Esophagus squamous epithelium (tissue), 5 donors: ENCODE data around the gene CDHR5. TPM values are rescaled to one million over a fixed set of nuclear protein-coding genes. Genes with fewer than 3 reads are reported as not detected.

ENCODE experiments used
- DNase-seq: peaks from one replicate; lab custom pipeline; 2025; lab: John Stamatoyannopoulos, UW
- H3K27ac ChIP-seq, 4 donors: fragments of 200-600 bp; sonication (generic); one replicate each; pipeline ENCODE4 v1.5.1; 2016 to 2019; ENCODE audit warnings: mild to moderate bottlenecking in 1 of 4
- H3K27me3 ChIP-seq, 4 donors: fragments of 200-600 bp; sonication (generic); 1 replicate in 3 of 4; 2 replicates in 1 of 4; pipeline versions ENCODE4 v1.5.1 to v1.6.0; 2017 to 2021; ENCODE audit warnings: antibody characterized with exemption in 1 of 4
- H3K36me3 ChIP-seq, 3 donors: fragments of 200-600 bp; sonication (generic); one replicate each; pipeline ENCODE4 v1.5.1; 2016 to 2019
- H3K4me1 ChIP-seq, 3 donors: fragments of 200-600 bp; sonication (generic); one replicate each; pipeline ENCODE4 v1.5.1; 2017 to 2019
- H3K4me3 ChIP-seq, 4 donors: fragments of 200-600 bp; sonication (generic); 1 replicate in 3 of 4; 2 replicates in 1 of 4; pipeline ENCODE4 v1.5.1; 2016 to 2019; ENCODE audit warnings: mild to moderate bottlenecking in 2 of 4, moderate library complexity in 1 of 4
- H3K9me3 ChIP-seq, 3 donors: fragments of 200-600 bp; sonication (generic); one replicate each; pipeline ENCODE4 v1.5.1; 2016 to 2019
- CTCF ChIP-seq, 6 experiments: fragments of 450-650 bp in 4 of 6; fragments of 200-600 bp in 2 of 6; sonication (generic) in 2 of 6; IDR thresholded peaks; one replicate each; pipeline ENCODE4 v1.5.1; 2016 to 2019; ENCODE audit warnings: antibody characterized with exemption in 6 of 6, mild to moderate bottlenecking in 4 of 6, moderate library complexity in 4 of 6
- POLR2A ChIP-seq, 4 donors: fragments of 450-650 bp; IDR thresholded peaks; one replicate each; pipeline ENCODE4 v1.6.1; 2017; ENCODE audit warnings: antibody characterized with exemption in 4 of 4, mild to moderate bottlenecking in 4 of 4, moderate library complexity in 3 of 4
- WGBS, 2 donors: methylation state at CpG; one replicate each; pipeline ENCODE4 v1.1.5; 2018; 5-methylcytosine and 5-hydroxymethylcytosine counted together
- intact Hi-C: fragments of 100-400 bp; cut with DNase I; formaldehyde crosslinking; loops from one replicate; pipeline ENCODE4 v1.15.0; 2022
- total RNA-seq, 4 donors: library from RNA; depleted of rRNA; stranded (reverse); fragments of >200 nt; gene quantifications; one replicate each; pipeline ENCODE4 v1.1.0, GENCODE V29; 2016
- donor health status: DM: yes; HTN: yes; CAD: no.

CDHR5 gene
- total RNA-seq, 4 donors from 2014 or later = not detected

DNA sequence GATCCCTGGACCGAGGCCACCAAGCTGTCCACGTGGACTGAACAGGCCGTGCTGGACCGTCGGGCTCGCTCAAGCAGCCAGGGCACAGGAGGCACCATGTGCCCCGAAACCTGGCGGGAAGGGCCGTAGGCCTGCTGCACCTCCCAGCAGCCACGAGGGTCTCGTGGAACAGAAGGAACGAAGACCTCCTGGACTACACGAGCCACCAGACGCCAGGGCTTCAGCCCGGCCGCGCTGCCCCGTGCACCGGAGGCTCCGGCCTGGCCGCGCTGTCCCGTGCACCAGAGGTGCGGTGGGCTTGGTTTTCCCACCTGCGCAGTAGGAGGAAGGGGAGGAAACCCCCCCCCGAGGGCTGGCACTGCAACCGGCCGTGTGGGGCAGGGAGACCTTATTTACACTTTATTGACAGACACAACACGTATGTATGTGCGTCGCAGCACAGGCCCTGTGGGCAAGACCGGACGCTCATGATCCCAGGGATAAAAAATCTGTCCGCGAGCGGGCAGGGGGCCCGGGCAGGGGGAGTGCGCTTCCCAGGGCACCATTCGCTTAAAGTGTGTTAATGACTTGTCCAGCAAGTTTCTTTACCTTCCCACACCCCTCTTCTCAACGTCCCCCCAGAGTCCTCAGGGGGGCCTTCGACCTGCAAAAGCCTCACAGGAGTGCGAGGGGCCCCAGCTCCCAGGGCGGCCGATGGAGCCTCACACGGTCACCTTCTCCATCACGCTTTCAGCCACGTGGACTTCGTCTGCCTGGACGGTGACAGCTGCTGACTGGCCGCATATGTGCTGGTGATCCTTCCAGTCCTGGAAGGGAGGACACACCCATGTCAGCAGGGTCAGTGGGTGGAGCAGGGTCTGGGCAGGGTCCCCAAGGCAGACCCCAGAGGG, 19.3 kb upstream of the CDHR5 start:
- Histone ChIP-seq H3K4me1 (peaks cover 1 to 24% (median 8%) of the 10 kb centered on the region in 3 donors), H3K4me3 (no peak overlapping the region), H3K9me3 (no peaks in the 10 kb centered on the region), H3K27ac (no peak overlapping the region), H3K27me3 (peaks cover 0 to 14% (median 0%) of the 10 kb centered on the region in 4 donors), H3K36me3 (peaks cover 0 to 78% (median 6%) of the 10 kb centered on the region in 3 donors)
- DNase-seq = no peak
- WGBS, 2 donors = 86 to 87% methylated on average over 8 to 34 of the region's 50 CpGs
- intact Hi-C loops = no loop called here
- TF ChIP-seq POLR2A (IDR thresholded peaks at IDR 0.05) (no peak), CTCF (IDR thresholded peaks at IDR 0.05) (no peak)

GRCh38 chr11:643366-643765, 18.6 kb upstream of the CDHR5 start:
- Histone ChIP-seq H3K27me3 (peaks cover 0 to 22% (median 0%) of the 10 kb centered on the region in 4 donors), H3K9me3 (no peaks in the 10 kb centered on the region), H3K4me3 (no peak overlapping the region), H3K36me3 (peaks cover 0 to 71% (median 6%) of the 10 kb centered on the region in 3 donors), H3K27ac (peak overlapping the region in 1 of 4 donors; percentile 21), H3K4me1 (peaks cover 6 to 31% (median 8%) of the 10 kb centered on the region in 3 donors)
- 88 to 90% methylated on average over 5 of the region's 9 CpGs for WGBS, 2 donors
- DNase-seq = no peak
- TF ChIP-seq CTCF (IDR thresholded peaks at IDR 0.05) (no peak), POLR2A (IDR thresholded peaks at IDR 0.05) (no peak)
- intact Hi-C loops = no loop called here

- WGBS, 2 donors = 92 to 96% methylated on average over 8 to 12 of the region's 19 CpGs
- Histone ChIP-seq H3K36me3 (peaks cover 0 to 56% (median 6%) of the 10 kb centered on the region in 3 donors), H3K4me1 (peaks cover 10 to 46% (median 21%) of the 10 kb centered on the region in 3 donors), H3K27me3 (peaks cover 0 to 36% (median 0%) of the 10 kb centered on the region in 4 donors), H3K9me3 (no peaks in the 10 kb centered on the region), H3K27ac (no peak overlapping the region), H3K4me3 (no peak overlapping the region)
- no peak for DNase-seq
- intact Hi-C loops = no loop called here
- no peak for TF ChIP-seq POLR2A (IDR thresholded peaks at IDR 0.05)
- no peak for TF ChIP-seq CTCF (IDR thresholded peaks at IDR 0.05)
Measured at GRCh38 chr11:641806-642370, 17.1 kb upstream of the CDHR5 start.

DNA sequence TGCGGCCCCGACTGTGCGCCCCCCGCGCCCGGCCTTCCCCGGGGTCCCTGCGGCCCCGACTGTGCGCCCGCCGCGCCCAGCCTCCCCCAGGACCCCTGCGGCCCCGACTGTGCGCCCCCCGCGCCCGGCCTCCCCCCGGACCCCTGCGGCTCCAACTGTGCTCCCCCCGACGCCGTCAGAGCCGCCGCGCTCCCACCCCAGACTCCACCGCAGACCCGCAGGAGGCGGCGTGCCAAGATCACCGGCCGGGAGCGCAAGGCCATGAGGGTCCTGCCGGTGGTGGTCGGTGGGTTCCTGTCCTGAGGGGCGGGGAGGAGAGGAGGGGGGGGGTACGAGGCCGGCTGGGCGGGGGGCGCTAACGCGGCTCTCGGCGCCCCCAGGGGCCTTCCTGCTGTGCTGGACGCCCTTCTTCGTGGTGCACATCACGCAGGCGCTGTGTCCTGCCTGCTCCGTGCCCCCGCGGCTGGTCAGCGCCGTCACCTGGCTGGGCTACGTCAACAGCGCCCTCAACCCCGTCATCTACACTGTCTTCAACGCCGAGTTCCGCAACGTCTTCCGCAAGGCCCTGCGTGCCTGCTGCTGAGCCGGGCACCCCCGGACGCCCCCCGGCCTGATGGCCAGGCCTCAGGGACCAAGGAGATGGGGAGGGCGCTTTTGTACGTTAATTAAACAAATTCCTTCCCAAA, 15.4 kb upstream of the CDHR5 start:
- Histone ChIP-seq H3K27ac (no peak overlapping the region), H3K27me3 (peaks cover 0 to 50% (median 0%) of the 10 kb centered on the region in 4 donors), H3K9me3 (no peaks in the 10 kb centered on the region), H3K4me1 (peaks cover 14 to 54% (median 25%) of the 10 kb centered on the region in 3 donors), H3K4me3 (no peak overlapping the region), H3K36me3 (peaks cover 0 to 42% (median 6%) of the 10 kb centered on the region in 3 donors)
- TF ChIP-seq POLR2A (IDR thresholded peaks at IDR 0.05) (no peak), CTCF (IDR thresholded peaks at IDR 0.05) (no peak)
- no peak for DNase-seq
- WGBS, 2 donors = 90% methylated on average over 4 of the region's 69 CpGs; no CpG with 5 or more reads in 1 of the 2 donors
- intact Hi-C loops = no loop called here
